H1 (cell line): ENCODE data around the gene CD58. TPM values are rescaled to one million over a fixed set of nuclear protein-coding genes. Genes with fewer than 3 reads are reported as not detected.

Source experiments
- CTCF ChIA-PET: fragments of 300-600 bp; sonication (Branson Sonifier 250); formaldehyde crosslinking; loops from one replicate; lab custom pipeline; 2021; ENCODE audit not compliant: partially characterized antibody; lab: Charles Lee
- POLR2A ChIA-PET: fragments of 300-600 bp; sonication (Branson Sonifier 250); formaldehyde crosslinking; loops from one replicate; lab custom pipeline; 2021; ENCODE audit warnings: inconsistent platforms; ENCODE audit not compliant: partially characterized antibody; lab: Charles Lee
- DNase-seq, 2 experiments: peaks; one replicate each; pipeline versions ENCODE4 v3.0.0 to v3.0.0-alpha.2; 2010 to 2022; ENCODE audit warnings: low spot score in 2 of 2, low read depth in 1 of 2, mixed read lengths in 1 of 2
- FAIRE-seq: peaks from 2 replicates; lab custom pipeline; 2011; peaks lifted over from hg19 to GRCh38; lab: Jason Lieb, UNC
- H2AFZ ChIP-seq: 2 replicates; pipeline ENCODE4 v1.8.1; 2012; ENCODE audit warnings: low read length, inconsistent platforms
- H2AK5ac ChIP-seq: 2 replicates; pipeline ENCODE4 v1.6.1; 2013; ENCODE audit warnings: low read depth, low read length
- H2BK120ac ChIP-seq: replicated peaks from 2 replicates; pipeline ENCODE3; 2013; ENCODE audit warnings: low read depth, low read length, inconsistent platforms
- H2BK12ac ChIP-seq: 2 replicates; pipeline ENCODE4 v1.6.1; 2013; ENCODE audit warnings: low read depth, low read length
- H2BK15ac ChIP-seq: 2 replicates; pipeline ENCODE4 v1.6.1; 2013; ENCODE audit warnings: low read length
- H2BK20ac ChIP-seq: 2 replicates; pipeline ENCODE4 v1.6.1; 2013; ENCODE audit warnings: low read length
- H2BK5ac ChIP-seq: 2 replicates; pipeline ENCODE4 v1.6.1; 2013; ENCODE audit warnings: low read depth, low read length
- H3K14ac ChIP-seq: 2 replicates; pipeline ENCODE4 v1.6.1; 2013; ENCODE audit warnings: inconsistent platforms; ENCODE audit not compliant: insufficient read length
- H3K18ac ChIP-seq: 2 replicates; pipeline ENCODE4 v1.6.1; 2013; ENCODE audit warnings: low read length; ENCODE audit errors: extremely low read depth
- H3K23ac ChIP-seq: 2 replicates; pipeline ENCODE4 v1.6.1; 2013; ENCODE audit warnings: inconsistent platforms; ENCODE audit not compliant: insufficient read length
- H3K23me2 ChIP-seq: 2 replicates; pipeline ENCODE4 v1.6.1; 2013; ENCODE audit warnings: low read depth, low read length
- H3K27ac ChIP-seq: 2 replicates; pipeline ENCODE4 v1.6.1; 2011; ENCODE audit warnings: low read depth, low read length, inconsistent platforms
- H3K27me3 ChIP-seq, 4 experiments: replicated peaks in 1 of 4; 1 replicate in 1 of 4; 2 replicates in 3 of 4; pipeline versions ENCODE4 v1.6.1 to v1.8.1; 2011 to 2013; ENCODE audit warnings: low read length in 3 of 4, mild to moderate bottlenecking in 3 of 4, inconsistent platforms in 2 of 4, mixed read lengths in 2 of 4, moderate library complexity in 1 of 4; ENCODE audit not compliant: control insufficient read depth in 3 of 4, insufficient read depth in 3 of 4; ENCODE audit errors: extremely low read depth in 1 of 4
- H3K36me3 ChIP-seq, 4 experiments: 2 replicates each; pipeline versions ENCODE4 v1.6.1 to v1.8.1; 2011 to 2013; ENCODE audit warnings: mild to moderate bottlenecking in 4 of 4, low read length in 3 of 4, moderate library complexity in 2 of 4, control low read depth in 1 of 4, inconsistent platforms in 1 of 4; ENCODE audit not compliant: insufficient read depth in 4 of 4, control insufficient read depth in 2 of 4
- H3K4ac ChIP-seq: replicated peaks from 2 replicates; pipeline ENCODE3; 2013; ENCODE audit warnings: low read length, low read depth, mixed read lengths, inconsistent platforms; ENCODE audit not compliant: insufficient read length
- H3K4me1 ChIP-seq, 4 experiments: replicated peaks in 1 of 4; 1 replicate in 1 of 4; 2 replicates in 3 of 4; pipeline versions ENCODE4 v1.6.1 to v1.8.1; 2011 to 2013; ENCODE audit warnings: low read length in 3 of 4, inconsistent platforms in 2 of 4, mixed read lengths in 1 of 4; ENCODE audit not compliant: insufficient read depth in 4 of 4, control insufficient read depth in 3 of 4
- H3K4me2 ChIP-seq, 2 experiments: 2 replicates each; pipeline versions ENCODE4 v1.6.1 to v1.8.1; 2011 to 2013; ENCODE audit warnings: low read depth in 2 of 2, low read length in 2 of 2, control low read depth in 1 of 2, inconsistent platforms in 1 of 2, mild to moderate bottlenecking in 1 of 2; ENCODE audit not compliant: insufficient read depth in 1 of 2
- H3K4me3 ChIP-seq, 4 experiments: fragments of 200-600, 300-600 bp in 1 of 4; sonication (generic), shearing (Covaris generic), sonication (Bioruptor Twin) in 1 of 4; 2 replicates each; pipeline versions ENCODE4 v1.5.1 to v1.8.1; 2011 to 2016; ENCODE audit warnings: low read length in 4 of 4, low read depth in 3 of 4, control low read depth in 2 of 4, inconsistent platforms in 2 of 4, mild to moderate bottlenecking in 2 of 4, mixed read lengths in 1 of 4, moderate library complexity in 1 of 4; ENCODE audit not compliant: insufficient read depth in 2 of 4; ENCODE audit errors: extremely low read depth in 1 of 4
- H3K56ac ChIP-seq: replicated peaks from 2 replicates; pipeline ENCODE3; 2013; ENCODE audit warnings: low read depth, mild to moderate bottlenecking, mixed read lengths, low read length, inconsistent platforms; ENCODE audit not compliant: insufficient read length
- H3K79me1 ChIP-seq: 2 replicates; pipeline ENCODE4 v1.6.1; 2013; ENCODE audit warnings: low read depth, low read length, control low read depth
- H3K79me2 ChIP-seq, 2 experiments: 2 replicates each; pipeline versions ENCODE4 v1.6.1 to v1.8.1; 2012 to 2013; ENCODE audit warnings: low read length in 2 of 2, mild to moderate bottlenecking in 2 of 2, inconsistent platforms in 1 of 2; ENCODE audit not compliant: insufficient read depth in 2 of 2, control insufficient read depth in 1 of 2
- H3K9ac ChIP-seq, 4 experiments: replicated peaks in 1 of 4; 1 replicate in 1 of 4; 2 replicates in 3 of 4; pipeline versions ENCODE4 v1.6.1 to v1.8.1; 2011 to 2013; ENCODE audit warnings: low read depth in 3 of 4, low read length in 3 of 4, control low read depth in 2 of 4, mild to moderate bottlenecking in 2 of 4, moderate library complexity in 2 of 4, inconsistent platforms in 1 of 4; ENCODE audit errors: extremely low read depth in 1 of 4
- H3K9me3 ChIP-seq, 2 experiments: 2 replicates each; pipeline versions ENCODE4 v1.6.1 to v1.8.1; 2012 to 2013; ENCODE audit warnings: mild to moderate bottlenecking in 2 of 2, moderate library complexity in 2 of 2, control low read depth in 1 of 2, inconsistent platforms in 1 of 2, low read depth in 1 of 2, low read length in 1 of 2, mixed read lengths in 1 of 2; ENCODE audit not compliant: insufficient read depth in 2 of 2
- H4K20me1 ChIP-seq, 2 experiments: replicated peaks in 1 of 2; 2 replicates each; pipeline versions ENCODE3 to v1.8.1; 2011 to 2013; ENCODE audit warnings: inconsistent platforms in 2 of 2, low read length in 2 of 2, mild to moderate bottlenecking in 1 of 2; ENCODE audit not compliant: insufficient read depth in 2 of 2, control insufficient read depth in 1 of 2
- H4K5ac ChIP-seq: 2 replicates; pipeline ENCODE4 v1.6.1; 2013; ENCODE audit warnings: low read length, low read depth, mixed read lengths, inconsistent platforms; ENCODE audit not compliant: insufficient read length
- H4K8ac ChIP-seq: 2 replicates; pipeline ENCODE4 v1.8.0; 2013; ENCODE audit warnings: mild to moderate bottlenecking, moderate library complexity, low read length, inconsistent platforms; ENCODE audit not compliant: insufficient read depth; ENCODE audit errors: extremely low read depth
- H4K91ac ChIP-seq: replicated peaks from 2 replicates; pipeline ENCODE3; 2013; ENCODE audit warnings: low read length, mixed read lengths, inconsistent platforms; ENCODE audit not compliant: insufficient read length
- ATF3 ChIP-seq: IDR thresholded peaks from 2 replicates; pipeline ENCODE4 v1.6.1; 2011; ENCODE audit warnings: low read depth, mild to moderate bottlenecking, low read length; ENCODE audit not compliant: insufficient read depth
- CTCF ChIP-seq, 3 experiments: IDR thresholded peaks; 1 replicate in 2 of 3; 2 replicates in 1 of 3; pipeline versions ENCODE4 v1.5.1 to v1.6.1; 2011; ENCODE audit warnings: low read length in 3 of 3, mild to moderate bottlenecking in 3 of 3, inconsistent platforms in 2 of 3, low read depth in 1 of 3, moderate library complexity in 1 of 3; ENCODE audit not compliant: insufficient read depth in 1 of 3; ENCODE audit errors: control extremely low read depth in 1 of 3
- EGR1 ChIP-seq: IDR thresholded peaks from 2 replicates; pipeline ENCODE4 v1.6.1; 2011; ENCODE audit warnings: low read depth, low read length, borderline replicate concordance
- FOSL1 ChIP-seq: IDR thresholded peaks from 2 replicates; pipeline ENCODE4 v1.6.1; 2011; ENCODE audit warnings: mild to moderate bottlenecking, low read depth, low read length, moderate library complexity; ENCODE audit not compliant: insufficient read depth
- GABPA ChIP-seq: IDR thresholded peaks from 2 replicates; pipeline ENCODE4 v1.6.1; 2011; ENCODE audit warnings: mild to moderate bottlenecking, low read length, moderate library complexity, borderline replicate concordance; ENCODE audit not compliant: insufficient read depth
- GTF2F1 ChIP-seq: IDR thresholded peaks from 2 replicates; pipeline ENCODE4 v1.6.1; 2012; ENCODE audit warnings: low read depth, low read length, improper control_type of control experiment, borderline replicate concordance
- HDAC2 ChIP-seq, 2 experiments: fragments of 300-600 bp in 1 of 2; sonication (generic) in 1 of 2; IDR thresholded peaks; 2 replicates each; pipeline ENCODE4 v1.6.1; 2011 to 2012; ENCODE audit warnings: low read depth in 2 of 2, low read length in 2 of 2, mild to moderate bottlenecking in 2 of 2, moderate library complexity in 2 of 2, borderline replicate concordance in 1 of 2, inconsistent platforms in 1 of 2
- POLR2A ChIP-seq, 2 experiments: IDR thresholded peaks; 1 replicate in 1 of 2; 2 replicates in 1 of 2; pipeline ENCODE4 v1.6.1; 2011; ENCODE audit warnings: low read depth in 2 of 2, low read length in 2 of 2, mild to moderate bottlenecking in 2 of 2; ENCODE audit errors: control extremely low read depth in 1 of 2
- RAD21 ChIP-seq, 2 experiments: IDR thresholded peaks in 1 of 2; conservative IDR thresholded peaks in 1 of 2; 2 replicates each; pipeline ENCODE4 v1.6.1; 2011; ENCODE audit warnings: low read depth in 2 of 2, low read length in 2 of 2, improper control_type of control experiment in 1 of 2, inconsistent platforms in 1 of 2, mild to moderate bottlenecking in 1 of 2, moderate library complexity in 1 of 2
- RBBP5 ChIP-seq: IDR thresholded peaks from 2 replicates; pipeline ENCODE4 v1.7.1; 2012; ENCODE audit warnings: low read depth, mild to moderate bottlenecking, inconsistent platforms, low read length, moderate library complexity, borderline replicate concordance
- SIRT6 ChIP-seq: IDR thresholded peaks from one replicate; pipeline ENCODE4 v1.7.1; 2012; ENCODE audit warnings: low read length, inconsistent platforms
- WGBS, 2 experiments: shearing (Covaris generic) in 1 of 2; methylation state at CpG; one replicate each; pipeline versions ENCODE4 v1.1.6 to v1.1.7; 2013 to 2015; ENCODE audit warnings: low lambda C conversion rate in 2 of 2, mixed read lengths in 2 of 2, inconsistent platforms in 1 of 2, low coverage in 1 of 2, missing lambda C conversion rate in 1 of 2; ENCODE audit not compliant: insufficient replicate concordance in 2 of 2, insufficient coverage in 1 of 2, insufficient read length in 1 of 2; ENCODE audit errors: extremely low coverage in 1 of 2, missing lambda C conversion rate in 1 of 2; 5-methylcytosine and 5-hydroxymethylcytosine counted together
- polyA plus RNA-seq, 7 experiments: library from polyadenylated mRNA; depleted of rRNA in 3 of 7; stranded (reverse) in 5 of 7; unstranded in 2 of 7; fragments of >200 nt in 5 of 7; fragments of 200-250 nt in 2 of 7; gene quantifications; 1 replicate in 5 of 7; 2 replicates in 1 of 7; 4 replicates in 1 of 7; pipeline versions ENCODE4 v1.2.1 to v1.2.3, GENCODE V29; 2011 to 2013; ENCODE audit warnings: missing spikeins in 2 of 7, mixed read lengths in 2 of 7
- total RNA-seq: library from RNA; stranded (reverse); fragmentation: NEBNext Ultra II Directional; extraction: Animal tissue kit (Norgen Biotek cat#: 25700); gene quantifications from 2 replicates; pipeline ENCODE4 v1.2.1, GENCODE V29; 2021

CD58 gene
- total and polyA plus RNA-seq, 2 of the 8 experiments (the other 6 are each of a cell fraction or from before 2014, with no cell fraction given) = 5.3 to 5.5 TPM

- Histone ChIP-seq H3K4me3 (no peak overlapping the region), H3K79me1 (no peaks in the 10 kb centered on the region), H3K36me3 (no peaks in the 10 kb centered on the region), H3K56ac (no peak overlapping the region), H3K27ac (no peak overlapping the region), H3K14ac (no peak overlapping the region), H3K23me2 (no peaks in the 10 kb centered on the region), H2BK15ac (no peak overlapping the region), H3K79me2 (no peaks in the 10 kb centered on the region), H3K4ac (no peak overlapping the region), H3K18ac (no peak overlapping the region), H2AFZ (no peak overlapping the region), H4K8ac (no peak overlapping the region), H3K9ac (no peak overlapping the region), H3K27me3 (no peaks in the 10 kb centered on the region), H3K4me1 (no peaks in the 10 kb centered on the region), H2BK12ac (no peak overlapping the region), H3K9me3 (no peaks in the 10 kb centered on the region), H2AK5ac (no peak overlapping the region), H2BK5ac (no peak overlapping the region), H4K5ac (no peak overlapping the region), H2BK20ac (no peak overlapping the region), H4K91ac (no peak overlapping the region), H3K4me2 (no peak overlapping the region), H3K23ac (no peak overlapping the region), H4K20me1 (no peaks in the 10 kb centered on the region), H2BK120ac (no peak overlapping the region)
- DNase-seq (no peak), FAIRE-seq (no peak)
- ChIA-PET POLR2A (no interaction called here), CTCF (interaction anchor here (4.8 to 7.2 kb wide), 2 partner anchors 16 to 362 kb away, joined by 59 to 116 read pairs; no protein-coding TSS in a partner anchor)
- 97% methylated on average over 2 of the region's 2 CpGs; no CpG with 5 or more reads in 1 of the 2 experiments for WGBS, 2 experiments
- TF ChIP-seq GABPA (no peak), CTCF (IDR thresholded peaks at IDR 0.05; ENCODE audit: control extremely low read depth in 1 of 3, insufficient read depth in 1 of 3, low read depth in 1 of 3, low read length in 3 of 3) (no peak), HDAC2 (IDR thresholded peaks at IDR 0.05; ENCODE audit: borderline replicate concordance in 1 of 2, low read depth in 2 of 2, low read length in 2 of 2) (no peak), POLR2A (IDR thresholded peaks at IDR 0.05; ENCODE audit: control extremely low read depth in 1 of 2, low read depth in 2 of 2, low read length in 2 of 2) (no peak), SIRT6 (no peak), FOSL1 (no peak), RBBP5 (no peak), RAD21 (IDR thresholded peaks at IDR 0.05 in 1 of 2, conservative IDR thresholded peaks at IDR 0.05 in 1 of 2; ENCODE audit: low read depth in 2 of 2, low read length in 2 of 2) (no peak), EGR1 (no peak), ATF3 (no peak), GTF2F1 (no peak)
Observed at GRCh38 chr1:116501870-116502244, 69.0 kb downstream of the CD58 start.
